A673 (cell line): ENCODE data around the gene ADRM1.

Experiments used
- EZH2 ChIP-seq: fragments of 200-600 bp; sonication (generic); IDR thresholded peaks from 2 replicates; pipeline ENCODE4 v1.6.1; 2017; ENCODE audit warnings: borderline replicate concordance, low read depth, mild to moderate bottlenecking, mixed read lengths, antibody characterized with exemption, low read length; ENCODE audit not compliant: poor library complexity, severe bottlenecking
- TF ChIP-seq, protein P1 (sequence below): fragments of 300-800, 200-600 bp; sonication (generic); conservative IDR thresholded peaks from 2 replicates; pipeline ENCODE4 v1.5.1; 2017; ENCODE audit warnings: low read depth, mild to moderate bottlenecking, antibody characterized with exemption, low read length, moderate library complexity, mixed read lengths

GRCh38 chr20:62277253-62277652, 25.5 kb upstream of the ADRM1 start:
- TF ChIP-seq, protein P1, sequence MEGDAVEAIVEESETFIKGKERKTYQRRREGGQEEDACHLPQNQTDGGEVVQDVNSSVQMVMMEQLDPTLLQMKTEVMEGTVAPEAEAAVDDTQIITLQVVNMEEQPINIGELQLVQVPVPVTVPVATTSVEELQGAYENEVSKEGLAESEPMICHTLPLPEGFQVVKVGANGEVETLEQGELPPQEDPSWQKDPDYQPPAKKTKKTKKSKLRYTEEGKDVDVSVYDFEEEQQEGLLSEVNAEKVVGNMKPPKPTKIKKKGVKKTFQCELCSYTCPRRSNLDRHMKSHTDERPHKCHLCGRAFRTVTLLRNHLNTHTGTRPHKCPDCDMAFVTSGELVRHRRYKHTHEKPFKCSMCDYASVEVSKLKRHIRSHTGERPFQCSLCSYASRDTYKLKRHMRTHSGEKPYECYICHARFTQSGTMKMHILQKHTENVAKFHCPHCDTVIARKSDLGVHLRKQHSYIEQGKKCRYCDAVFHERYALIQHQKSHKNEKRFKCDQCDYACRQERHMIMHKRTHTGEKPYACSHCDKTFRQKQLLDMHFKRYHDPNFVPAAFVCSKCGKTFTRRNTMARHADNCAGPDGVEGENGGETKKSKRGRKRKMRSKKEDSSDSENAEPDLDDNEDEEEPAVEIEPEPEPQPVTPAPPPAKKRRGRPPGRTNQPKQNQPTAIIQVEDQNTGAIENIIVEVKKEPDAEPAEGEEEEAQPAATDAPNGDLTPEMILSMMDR: no peak
- TF ChIP-seq EZH2: no peak
